Left colon (tissue), 2 donors: Measurements from ENCODE around the gene EYA2. TPM values are rescaled to one million over a fixed set of nuclear protein-coding genes. Genes with fewer than 3 reads are reported as not detected.
A peak's percentile ranks its signal among the peaks of the same experiment; 100 is the strongest.

Source experiments
- ATAC-seq: fragments of 200-7000 bp; cut with Tn5 transposase; one replicate; pipeline ENCODE4 v1.9.1; 2020; ENCODE audit warnings: mild to moderate bottlenecking, moderate library complexity
- DNase-seq, 2 donors: peaks; one replicate each; pipeline ENCODE4 v3.0.0-alpha.2; 2020
- intact Hi-C, 2 donors: fragments of 100-400 bp; cut with DNase I in 1 of 2; cut with micrococcal nuclease in 1 of 2; formaldehyde crosslinking; loops; one replicate each; pipeline versions ENCODE4 v1.11.2 to v1.14.0; 2022; cut with DNase I, micrococcal nuclease
- total RNA-seq, 2 donors: library from RNA; stranded (reverse); fragmentation: NEBNext Ultra II Directional; extraction: Animal tissue kit (Norgen Biotek cat#: 25700); gene quantifications; one replicate each; pipeline ENCODE4 v1.2.1, GENCODE V29; 2021
- donor health status: DM: no; HTN: no; CAD: no.
- donor health status: DM: yes; HTN: yes; CAD: no.

Gene EYA2
- total RNA-seq, 2 donors from 2014 or later: 12.2 to 21.0 TPM

GRCh38 chr20:47066484-47067270, 172.0 kb downstream of the EYA2 start:
- DNase-seq (no peak), ATAC-seq (no peak)
- intact Hi-C loops: no loop called here

- DNase-seq: no peak
- ATAC-seq: no peak
Measured at GRCh38 chr20:47067776-47068175, 173.1 kb downstream of the EYA2 start.

GRCh38 chr20:47070176-47070575, 175.5 kb downstream of the EYA2 start:
- ATAC-seq (no peak), DNase-seq (no peak)
- intact Hi-C loops: no loop called here

More at GRCh38 chr20:47067776-47068175, 173.1 kb downstream of the EYA2 start:
- intact Hi-C loops: no loop called here

- ATAC-seq (no peak), DNase-seq (no peak)
- intact Hi-C loops: no loop called here
Measured at GRCh38 chr20:47071646-47072185, 177.1 kb downstream of the EYA2 start.

GRCh38 chr20:47073766-47074475, 179.3 kb downstream of the EYA2 start:
- intact Hi-C loops: no loop called here
- no peak for ATAC-seq

GRCh38 chr20:47075263-47075662, 180.6 kb downstream of the EYA2 start:
- no peak for DNase-seq
- ATAC-seq: peak; percentile 97
- intact Hi-C loops: no loop called here

More at GRCh38 chr20:47073766-47074475, 179.3 kb downstream of the EYA2 start:
- DNase-seq: no peak

- ATAC-seq: no peak
- intact Hi-C loops: no loop called here
Measured at GRCh38 chr20:47079047-47079446, 184.4 kb downstream of the EYA2 start.

GRCh38 chr20:47080365-47080764, 185.7 kb downstream of the EYA2 start:
- intact Hi-C loops: no loop called here
- no peak for DNase-seq
- no peak for ATAC-seq

More at GRCh38 chr20:47079047-47079446, 184.4 kb downstream of the EYA2 start:
- no peak for DNase-seq

GRCh38 chr20:47086316-47086715, 191.7 kb downstream of the EYA2 start:
- ATAC-seq (no peak), DNase-seq (no peak)
- intact Hi-C loops: no loop called here

GRCh38 chr20:47088335-47088734, 193.7 kb downstream of the EYA2 start:
- DNase-seq (peak; percentile 21 to 31), ATAC-seq (peak; percentile 94)
- intact Hi-C loops: no loop called here

- ATAC-seq (no peak), DNase-seq (no peak)
- intact Hi-C loops: no loop called here
Measured at GRCh38 chr20:47089151-47089550, 194.5 kb downstream of the EYA2 start.

GRCh38 chr20:47090835-47091234, 196.2 kb downstream of the EYA2 start:
- ATAC-seq (no peak), DNase-seq (no peak)
- intact Hi-C loops: no loop called here

- intact Hi-C loops: no loop called here
- ATAC-seq (no peak), DNase-seq (no peak)
Measured at GRCh38 chr20:47093320-47093966, 198.8 kb downstream of the EYA2 start.

GRCh38 chr20:47095690-47096089, 201.0 kb downstream of the EYA2 start:
- no peak for ATAC-seq
- intact Hi-C loops: no loop called here
- no peak for DNase-seq

- intact Hi-C loops: no loop called here
- ATAC-seq (peak; percentile 88), DNase-seq (peak in 1 of 2 donors; percentile 16)
Measured at GRCh38 chr20:47097691-47098622, 203.3 kb downstream of the EYA2 start.

GRCh38 chr20:47099093-47099492, 204.4 kb downstream of the EYA2 start:
- intact Hi-C loops: no loop called here
- DNase-seq: no peak
- ATAC-seq: no peak

GRCh38 chr20:47099825-47100441, 205.3 kb downstream of the EYA2 start:
- ATAC-seq (peak; percentile 53), DNase-seq (no peak)
- intact Hi-C loops: no loop called here

GRCh38 chr20:47102629-47103028, 208.0 kb downstream of the EYA2 start:
- ATAC-seq (no peak), DNase-seq (no peak)
- intact Hi-C loops: no loop called here
